Kidney (tissue), 14 donors: Measurements from ENCODE around the gene JARID2. TPM values are rescaled to one million over a fixed set of nuclear protein-coding genes. Genes with fewer than 3 reads are reported as not detected.

Experiments
- DNase-seq, 5 donors: peaks; one replicate each; pipeline ENCODE4 v3.0.0-alpha.2; 2013 to 2020
- FAIRE-seq: peaks from 2 replicates; lab custom pipeline; 2012; peaks lifted over from hg19 to GRCh38; lab: Jason Lieb, UNC
- H3K27ac ChIP-seq, 2 donors: one replicate each; pipeline ENCODE4 v1.7.0; 2013; ENCODE audit warnings: low read depth in 2 of 2, low read length in 2 of 2, inconsistent platforms in 1 of 2
- H3K27me3 ChIP-seq: one replicate; pipeline ENCODE4 v1.7.1; 2013; ENCODE audit warnings: low read length, inconsistent platforms; ENCODE audit not compliant: control insufficient read depth, insufficient read depth
- H3K36me3 ChIP-seq, 3 donors: one replicate each; pipeline versions ENCODE4 v1.7.0 to v1.7.1; 2013; ENCODE audit warnings: low read length in 3 of 3, control low read depth in 1 of 3, inconsistent platforms in 1 of 3; ENCODE audit not compliant: insufficient read depth in 3 of 3, control insufficient read depth in 2 of 3
- H3K4me1 ChIP-seq, 3 donors: one replicate each; pipeline versions ENCODE4 v1.7.0 to v1.7.1; 2013; ENCODE audit warnings: low read length in 3 of 3, inconsistent platforms in 1 of 3, low read depth in 1 of 3; ENCODE audit not compliant: control insufficient read depth in 2 of 3, insufficient read depth in 2 of 3
- H3K4me3 ChIP-seq, 3 donors: one replicate each; pipeline versions ENCODE4 v1.7.0 to v1.8.1; 2013; ENCODE audit warnings: low read length in 3 of 3, control low read depth in 1 of 3, inconsistent platforms in 1 of 3
- H3K9ac ChIP-seq, 3 donors: one replicate each; pipeline versions ENCODE4 v1.7.0 to v1.7.1; 2013; ENCODE audit warnings: low read length in 3 of 3, control low read depth in 1 of 3, inconsistent platforms in 1 of 3
- H3K9me3 ChIP-seq, 3 donors: one replicate each; pipeline versions ENCODE4 v1.7.0 to v1.7.1; 2013; ENCODE audit warnings: low read length in 3 of 3, control low read depth in 1 of 3, inconsistent platforms in 1 of 3; ENCODE audit not compliant: control insufficient read depth in 2 of 3, insufficient read depth in 1 of 3
- intact Hi-C: fragments of 100-400 bp; cut with DNase I; formaldehyde crosslinking; loops from one replicate; pipeline ENCODE4 v1.11.1; 2022
- polyA plus RNA-seq: library from polyadenylated mRNA; stranded (reverse); fragments of 350-450 nt; fragmentation: Illumina TruSeq; extraction: RNeasy Lipid Tissue Mini Kit (QIAGEN cat#74804); gene quantifications from one replicate; pipeline ENCODE4 v1.2.3, GENCODE V29; 2014; ENCODE audit warnings: low read depth, low replicate concordance; ENCODE audit not compliant: insufficient read depth
- total RNA-seq: library from RNA; stranded (reverse); fragmentation: NEBNext Ultra II Directional; extraction: Animal tissue kit (Norgen Biotek cat#: 25700); gene quantifications from one replicate; pipeline ENCODE4 v1.2.1, GENCODE V29; 2021
- TF ChIP-seq, protein P1 (sequence below): IDR thresholded peaks from 3 replicates; pipeline ENCODE4 v1.5.1; 2012; ENCODE audit warnings: mild to moderate bottlenecking, moderate library complexity, borderline replicate concordance; ENCODE audit not compliant: insufficient read depth; ENCODE audit errors: extremely low read depth
- donor health status: control.
- donor health status: control.
- donor health status: control.
- donor health status: control.
- donor health status: control.
- donor health status: DM: yes; HTN: yes; CAD: no.
- donor health status: Normal renal cell carcinoma (clear cell type).

Gene JARID2
- total and polyA plus RNA-seq, 2 donors from 2014 or later: 1.8 to 12.3 TPM

DNA sequence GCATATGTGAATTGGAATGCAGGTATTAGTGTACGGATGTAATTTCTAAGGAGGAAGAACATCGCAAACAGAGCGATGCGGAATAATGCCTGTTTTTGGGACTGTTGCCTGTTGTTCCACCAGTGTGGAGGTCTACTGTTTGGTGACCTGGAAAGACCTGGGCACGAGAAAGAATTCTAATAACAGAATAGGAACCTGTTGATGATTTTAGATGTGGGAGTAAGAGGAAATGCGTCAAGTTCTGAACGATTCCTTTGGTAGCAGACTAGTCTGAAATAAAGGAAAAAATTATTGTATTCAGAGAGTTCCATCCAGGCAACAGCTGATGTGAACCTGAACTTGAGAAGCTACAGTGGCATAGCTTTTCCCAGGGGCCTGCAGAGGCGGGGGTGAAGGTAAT is 224.9 kb downstream of the JARID2 start:
- Histone ChIP-seq H3K36me3 (peaks cover 0 to 9% (median 7%) of the 10 kb centered on the region in 3 donors), H3K27ac (no peak overlapping the region), H3K4me3 (no peak overlapping the region), H3K9me3 (no peaks in the 10 kb centered on the region), H3K4me1 (peaks cover 3 to 9% (median 3%) of the 10 kb centered on the region in 3 donors), H3K9ac (no peak overlapping the region), H3K27me3 (no peaks in the 10 kb centered on the region)
- TF ChIP-seq, protein P1, sequence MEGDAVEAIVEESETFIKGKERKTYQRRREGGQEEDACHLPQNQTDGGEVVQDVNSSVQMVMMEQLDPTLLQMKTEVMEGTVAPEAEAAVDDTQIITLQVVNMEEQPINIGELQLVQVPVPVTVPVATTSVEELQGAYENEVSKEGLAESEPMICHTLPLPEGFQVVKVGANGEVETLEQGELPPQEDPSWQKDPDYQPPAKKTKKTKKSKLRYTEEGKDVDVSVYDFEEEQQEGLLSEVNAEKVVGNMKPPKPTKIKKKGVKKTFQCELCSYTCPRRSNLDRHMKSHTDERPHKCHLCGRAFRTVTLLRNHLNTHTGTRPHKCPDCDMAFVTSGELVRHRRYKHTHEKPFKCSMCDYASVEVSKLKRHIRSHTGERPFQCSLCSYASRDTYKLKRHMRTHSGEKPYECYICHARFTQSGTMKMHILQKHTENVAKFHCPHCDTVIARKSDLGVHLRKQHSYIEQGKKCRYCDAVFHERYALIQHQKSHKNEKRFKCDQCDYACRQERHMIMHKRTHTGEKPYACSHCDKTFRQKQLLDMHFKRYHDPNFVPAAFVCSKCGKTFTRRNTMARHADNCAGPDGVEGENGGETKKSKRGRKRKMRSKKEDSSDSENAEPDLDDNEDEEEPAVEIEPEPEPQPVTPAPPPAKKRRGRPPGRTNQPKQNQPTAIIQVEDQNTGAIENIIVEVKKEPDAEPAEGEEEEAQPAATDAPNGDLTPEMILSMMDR: no peak
- intact Hi-C loops: no loop called here
- DNase-seq (no peak), FAIRE-seq (no peak)

DNA sequence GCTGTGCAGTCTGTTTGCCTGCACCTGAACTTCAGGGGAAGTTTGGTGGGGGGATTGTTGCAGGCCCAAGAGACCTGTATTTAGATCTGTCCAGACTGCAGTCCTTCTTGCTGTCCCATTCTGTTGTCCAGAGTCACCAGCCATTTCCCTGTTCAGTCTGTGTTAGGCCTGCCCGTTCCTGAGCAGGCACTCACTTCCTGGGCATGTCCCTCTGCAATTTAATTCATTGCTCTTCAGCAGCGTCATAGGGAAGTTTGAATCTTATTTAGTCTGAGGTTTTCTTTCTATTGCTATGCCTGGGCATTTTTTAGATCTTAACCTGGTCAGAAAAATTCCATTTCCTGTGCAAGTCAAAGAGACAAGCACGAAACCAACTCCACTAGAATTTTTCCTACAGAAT is 226.8 kb downstream of the JARID2 start:
- DNase-seq (no peak), FAIRE-seq (no peak)
- Histone ChIP-seq H3K4me1 (peaks cover 12 to 16% (median 14%) of the 10 kb centered on the region in 3 donors), H3K36me3 (peaks cover 0 to 9% (median 7%) of the 10 kb centered on the region in 3 donors), H3K27ac (no peak overlapping the region), H3K4me3 (no peak overlapping the region), H3K9ac (no peak overlapping the region), H3K9me3 (no peaks in the 10 kb centered on the region), H3K27me3 (no peaks in the 10 kb centered on the region)
- TF ChIP-seq, protein P1: no peak
- intact Hi-C loops: no loop called here

DNA sequence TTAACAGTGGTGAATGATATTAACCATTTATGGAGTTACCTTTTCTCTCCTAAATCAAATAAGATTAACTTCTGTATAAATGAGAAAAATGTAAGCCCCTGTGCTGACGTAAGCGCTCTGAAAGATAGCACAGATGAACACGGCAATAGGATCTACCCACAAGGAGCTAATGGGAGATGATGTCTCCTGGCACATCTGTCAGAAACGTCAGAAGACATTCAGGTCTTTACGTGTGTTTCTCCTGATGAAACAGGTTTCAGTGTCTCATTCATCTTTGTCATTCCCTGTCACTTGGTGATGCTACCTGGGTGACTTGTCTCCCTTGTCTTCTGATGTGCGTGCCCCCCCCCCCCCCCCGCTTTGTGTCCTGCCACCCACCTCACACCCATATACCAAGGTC is 227.3 kb downstream of the JARID2 start:
- H3K4me3 ChIP-seq: no peak overlapping the region
- peaks cover 14 to 16% (median 14%) of the 10 kb centered on the region in 3 donors for H3K4me1 ChIP-seq
- H3K9me3 ChIP-seq: no peaks in the 10 kb centered on the region
- H3K27me3 ChIP-seq: no peaks in the 10 kb centered on the region
- FAIRE-seq (no peak), DNase-seq (no peak)
- peaks cover 0 to 9% (median 7%) of the 10 kb centered on the region in 3 donors for H3K36me3 ChIP-seq
- intact Hi-C loops: no loop called here
- TF ChIP-seq, protein P1: no peak
- H3K9ac ChIP-seq: no peak overlapping the region
- peak overlapping the region in 1 of 2 donors; percentile 45 for H3K27ac ChIP-seq

DNA sequence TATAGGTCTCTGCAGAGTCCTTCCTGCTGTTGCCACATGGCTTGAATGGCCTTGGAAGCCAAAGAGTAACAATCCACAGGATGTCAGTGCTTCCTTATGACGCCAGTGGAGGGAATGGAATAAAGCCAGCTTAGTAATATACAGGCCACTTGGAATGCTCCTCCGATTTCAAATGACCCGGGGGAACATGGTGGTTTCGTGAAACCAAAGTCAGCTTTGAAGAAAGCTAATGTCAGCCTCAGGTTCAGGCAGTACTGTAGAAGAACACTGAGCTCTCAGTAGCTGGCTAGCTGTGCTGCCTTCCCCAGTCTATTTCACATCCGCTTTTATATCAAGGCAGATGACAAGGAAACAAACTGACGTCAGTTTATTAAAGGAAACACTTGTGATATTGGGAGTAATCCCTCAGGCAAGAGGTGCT is 227.9 kb downstream of the JARID2 start:
- Histone ChIP-seq H3K9ac (no peak overlapping the region), H3K4me3 (no peak overlapping the region), H3K36me3 (peaks cover 0 to 7% (median 7%) of the 10 kb centered on the region in 3 donors), H3K27me3 (no peaks in the 10 kb centered on the region), H3K4me1 (peaks cover 14 to 16% (median 14%) of the 10 kb centered on the region in 3 donors), H3K9me3 (no peaks in the 10 kb centered on the region), H3K27ac (peak overlapping the region in 1 of 2 donors; percentile 45)
- intact Hi-C loops: no loop called here
- DNase-seq (peak in 1 of 5 donors; percentile 51), FAIRE-seq (no peak)
- TF ChIP-seq, protein P1: no peak
